Ureter (tissue), 1 donor: ENCODE measurements around the gene RPS23. TPM values are rescaled to one million over a fixed set of nuclear protein-coding genes. Genes with fewer than 3 reads are reported as not detected.

Experiments
- DNase-seq: peaks from one replicate; pipeline ENCODE4 v3.0.0-alpha.2; 2020; ENCODE audit warnings: low spot score
- total RNA-seq: library from RNA; stranded (reverse); gene quantifications from one replicate; pipeline ENCODE4 v1.2.4, GENCODE V29; 2023
- donor health status: DM: yes; HTN: yes; CAD: no.

RPS23 gene
- total RNA-seq, 1 donor from 2014 or later = 1,778 TPM

DNA sequence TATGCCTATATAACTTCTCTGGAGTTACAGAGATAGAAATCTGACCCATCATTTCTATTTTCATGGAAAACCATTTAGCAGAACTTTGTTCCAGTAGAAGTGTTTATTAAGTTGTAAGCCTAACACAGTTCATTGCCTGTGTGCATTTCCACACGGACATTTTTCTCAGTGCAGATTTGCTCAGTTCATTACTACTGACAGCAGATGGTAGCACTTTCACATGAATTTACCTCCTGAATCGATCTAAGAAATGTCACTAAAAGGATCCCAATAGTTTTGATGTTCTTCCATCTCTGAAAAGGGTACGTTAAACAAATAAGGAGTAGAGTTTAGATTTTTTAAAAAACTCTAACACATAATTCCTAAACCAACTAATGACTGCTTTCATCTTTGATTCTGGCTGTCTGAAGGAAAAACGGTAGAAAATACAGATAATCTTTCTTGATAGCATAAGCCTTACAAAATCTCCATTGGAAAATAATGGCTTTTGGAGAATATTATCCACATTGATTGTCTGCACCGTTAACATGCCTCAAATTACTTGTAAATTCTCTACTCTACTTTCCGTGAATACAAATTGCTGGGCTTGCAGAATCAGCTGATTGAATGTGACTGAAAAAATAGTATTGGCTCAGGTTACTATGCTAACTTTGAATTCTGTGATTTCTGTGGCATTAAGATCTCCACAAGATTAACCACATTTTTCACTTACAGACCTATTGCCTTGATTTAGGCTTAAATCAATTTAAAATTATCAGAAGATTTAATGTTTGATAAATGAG, 33.1 kb downstream of the RPS23 start:
- no peak for DNase-seq

GRCh38 chr5:82244151-82244550, 34.0 kb downstream of the RPS23 start:
- DNase-seq = no peak

DNA sequence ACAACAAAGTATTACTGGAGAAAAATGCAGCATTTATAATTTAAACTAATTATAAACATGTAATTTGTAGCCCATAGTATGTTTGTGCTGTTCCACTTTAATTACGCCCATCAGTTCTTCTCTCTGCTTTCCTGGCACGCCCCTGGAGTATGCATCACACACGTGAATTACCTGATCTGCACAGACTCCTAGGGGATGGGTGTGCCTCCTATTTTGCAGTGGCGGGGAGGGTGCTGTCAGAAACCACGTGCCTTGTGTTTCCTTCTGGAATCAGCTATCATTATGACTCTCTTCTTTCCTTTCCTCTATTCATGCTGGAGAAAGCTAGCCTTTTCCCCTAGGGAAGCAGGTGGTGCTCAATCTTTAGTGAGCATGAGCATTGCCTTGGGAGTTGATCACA, 43.3 kb downstream of the RPS23 start:
- no peak for DNase-seq

DNA sequence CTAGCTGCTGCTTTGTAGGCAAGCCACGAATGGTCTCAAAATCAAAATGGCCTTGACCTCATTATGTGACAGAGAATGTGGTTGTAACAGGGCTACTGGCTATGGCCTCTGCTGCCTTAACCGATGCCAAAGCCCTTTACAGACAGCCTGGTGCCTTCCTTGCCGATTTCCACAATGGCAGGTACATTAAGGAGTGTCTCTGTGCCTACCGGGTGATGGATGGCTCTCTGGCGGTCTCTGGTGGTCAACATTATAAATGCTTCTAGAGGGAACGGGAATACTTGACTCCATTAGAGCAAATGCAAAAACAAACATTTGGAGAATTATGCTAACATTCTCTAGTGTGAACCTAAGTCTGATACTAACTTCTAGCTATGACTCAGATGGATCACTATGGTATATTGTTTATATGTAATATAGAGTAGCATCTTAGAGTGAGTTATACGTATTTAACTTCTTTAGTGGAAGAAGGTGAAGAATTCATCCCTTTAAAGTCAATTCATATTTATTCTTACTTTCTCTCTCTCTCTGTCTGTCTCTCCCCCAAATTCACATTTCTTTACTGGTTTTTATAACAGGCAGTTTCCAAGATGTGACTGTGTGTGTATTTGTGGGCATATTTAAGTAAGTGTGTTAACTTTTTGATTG, 52.5 kb downstream of the RPS23 start:
- DNase-seq = peak; percentile 58
